MM.1S (cell line): ENCODE data around the gene GNS.

Experiments
- DNase-seq: peaks from one replicate; pipeline ENCODE4 v3.0.0-alpha.2; 2015
- H2AFZ ChIP-seq: fragments of 300-600 bp; sonication (generic); 2 replicates; pipeline ENCODE4 v1.6.0; 2016; ENCODE audit warnings: antibody characterized with exemption, low read length
- H3F3A ChIP-seq: fragments of 300-600 bp; sonication (generic); 2 replicates; pipeline ENCODE4 v1.6.1; 2016; ENCODE audit warnings: mild to moderate bottlenecking, antibody characterized with exemption, low read length, moderate library complexity, mixed read lengths; ENCODE audit not compliant: insufficient read depth
- H3K27ac ChIP-seq: fragments of 300-600 bp; sonication (generic); 2 replicates; pipeline ENCODE4 v1.5.1; 2016; ENCODE audit warnings: mild to moderate bottlenecking, low read length
- H3K27me3 ChIP-seq: fragments of 300-600 bp; sonication (generic); replicated peaks from 2 replicates; pipeline ENCODE4 v1.6.0; 2016; ENCODE audit warnings: low read length; ENCODE audit not compliant: insufficient read depth
- H3K36me3 ChIP-seq: fragments of 300-600 bp; sonication (generic); replicated peaks from 2 replicates; pipeline ENCODE4 v1.6.1; 2016; ENCODE audit warnings: mild to moderate bottlenecking, low read length, mixed read lengths; ENCODE audit not compliant: insufficient read depth
- H3K4me1 ChIP-seq: fragments of 300-600 bp; sonication (generic); 2 replicates; pipeline ENCODE4 v1.6.1; 2016; ENCODE audit warnings: low read length, mixed read lengths
- H3K4me2 ChIP-seq: fragments of 300-600 bp; sonication (generic); 2 replicates; pipeline ENCODE4 v1.6.0; 2016; ENCODE audit warnings: low read depth, low read length
- H3K4me3 ChIP-seq: fragments of 300-600 bp; sonication (generic); 2 replicates; pipeline ENCODE4 v1.5.1; 2016; ENCODE audit warnings: low read length, mixed read lengths
- H3K79me2 ChIP-seq: fragments of 300-600 bp; sonication (generic); 2 replicates; pipeline ENCODE4 v1.6.1; 2016; ENCODE audit warnings: mixed run types, low read length, mixed read lengths
- H3K9ac ChIP-seq: fragments of 300-600 bp; sonication (generic); 2 replicates; pipeline ENCODE4 v1.6.1; 2016; ENCODE audit warnings: low read length, mixed read lengths
- H3K9me2 ChIP-seq: fragments of 300-600 bp; sonication (generic); replicated peaks from 2 replicates; pipeline ENCODE4 v1.6.1; 2016; ENCODE audit warnings: mild to moderate bottlenecking, low read length, mixed read lengths; ENCODE audit not compliant: insufficient read depth
- H3K9me3 ChIP-seq: fragments of 300-600 bp; sonication (generic); replicated peaks from 2 replicates; pipeline ENCODE4 v1.6.1; 2016; ENCODE audit warnings: mild to moderate bottlenecking, low read length, mixed read lengths; ENCODE audit not compliant: insufficient read depth
- H4K20me1 ChIP-seq: fragments of 300-600 bp; sonication (generic); 2 replicates; pipeline ENCODE4 v1.6.1; 2016; ENCODE audit warnings: mild to moderate bottlenecking, low read length, moderate library complexity, mixed read lengths; ENCODE audit not compliant: insufficient read depth
- EZH2 ChIP-seq: fragments of 300-600 bp; sonication (generic); optimal IDR thresholded peaks from 2 replicates; pipeline ENCODE3; 2017; ENCODE audit warnings: low read depth, mild to moderate bottlenecking, antibody characterized with exemption, low read length, mixed read lengths
- EZH2phosphoT487 ChIP-seq: fragments of 300-600 bp; sonication (generic); IDR thresholded peaks from 2 replicates; pipeline ENCODE4 v1.6.1; 2018; ENCODE audit warnings: antibody characterized with exemption, low read length
- TF ChIP-seq, protein P1 (sequence below): fragments of 300-600 bp; sonication (generic); IDR thresholded peaks from 2 replicates; pipeline ENCODE4 v1.5.1; 2016; ENCODE audit warnings: antibody characterized with exemption, low read length, mixed read lengths

Gene GNS

DNA sequence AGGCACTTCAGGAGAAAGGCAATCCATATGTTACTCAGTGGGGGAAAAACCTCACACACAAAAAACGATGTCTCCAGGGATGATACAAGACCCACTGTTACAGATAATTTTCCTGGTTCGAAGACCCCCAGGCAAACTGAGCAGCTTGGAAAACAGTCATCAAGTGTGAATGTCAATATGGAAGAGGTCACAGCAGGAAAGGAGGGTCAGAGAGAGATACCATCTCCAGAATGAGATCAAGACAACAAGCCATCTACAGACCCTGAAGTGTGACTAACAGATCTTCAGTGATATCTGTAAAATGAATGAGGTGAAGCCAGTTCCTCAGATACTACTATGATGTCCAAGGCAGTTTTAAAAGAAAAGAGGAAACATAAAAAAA is 28.6 kb downstream of the GNS start:
- Histone ChIP-seq H3F3A (peaks cover 5% of the 10 kb centered on the region; the same call in 1 of the 2 replicates), H3K79me2 (no peaks in the 10 kb centered on the region), H2AFZ (peak overlapping the region; percentile 72), H3K9me3 (no peaks in the 10 kb centered on the region), H3K4me1 (peaks cover 4% of the 10 kb centered on the region), H3K9me2 (no peaks in the 10 kb centered on the region), H3K4me3 (peak overlapping the region; percentile 21; the same call in 1 of the 2 replicates), H3K4me2 (peak overlapping the region; percentile 78), H3K36me3 (no peaks in the 10 kb centered on the region), H3K27ac (peak overlapping the region; percentile 57; the same call in 1 of the 2 replicates), H3K9ac (peak overlapping the region; percentile 52; the same call in 1 of the 2 replicates), H4K20me1 (no peaks in the 10 kb centered on the region), H3K27me3 (no peaks in the 10 kb centered on the region)
- TF ChIP-seq EZH2 (no peak), EZH2phosphoT487 (no peak)
- TF ChIP-seq, protein P1, sequence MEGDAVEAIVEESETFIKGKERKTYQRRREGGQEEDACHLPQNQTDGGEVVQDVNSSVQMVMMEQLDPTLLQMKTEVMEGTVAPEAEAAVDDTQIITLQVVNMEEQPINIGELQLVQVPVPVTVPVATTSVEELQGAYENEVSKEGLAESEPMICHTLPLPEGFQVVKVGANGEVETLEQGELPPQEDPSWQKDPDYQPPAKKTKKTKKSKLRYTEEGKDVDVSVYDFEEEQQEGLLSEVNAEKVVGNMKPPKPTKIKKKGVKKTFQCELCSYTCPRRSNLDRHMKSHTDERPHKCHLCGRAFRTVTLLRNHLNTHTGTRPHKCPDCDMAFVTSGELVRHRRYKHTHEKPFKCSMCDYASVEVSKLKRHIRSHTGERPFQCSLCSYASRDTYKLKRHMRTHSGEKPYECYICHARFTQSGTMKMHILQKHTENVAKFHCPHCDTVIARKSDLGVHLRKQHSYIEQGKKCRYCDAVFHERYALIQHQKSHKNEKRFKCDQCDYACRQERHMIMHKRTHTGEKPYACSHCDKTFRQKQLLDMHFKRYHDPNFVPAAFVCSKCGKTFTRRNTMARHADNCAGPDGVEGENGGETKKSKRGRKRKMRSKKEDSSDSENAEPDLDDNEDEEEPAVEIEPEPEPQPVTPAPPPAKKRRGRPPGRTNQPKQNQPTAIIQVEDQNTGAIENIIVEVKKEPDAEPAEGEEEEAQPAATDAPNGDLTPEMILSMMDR, result no peak
- no peak for DNase-seq

DNA sequence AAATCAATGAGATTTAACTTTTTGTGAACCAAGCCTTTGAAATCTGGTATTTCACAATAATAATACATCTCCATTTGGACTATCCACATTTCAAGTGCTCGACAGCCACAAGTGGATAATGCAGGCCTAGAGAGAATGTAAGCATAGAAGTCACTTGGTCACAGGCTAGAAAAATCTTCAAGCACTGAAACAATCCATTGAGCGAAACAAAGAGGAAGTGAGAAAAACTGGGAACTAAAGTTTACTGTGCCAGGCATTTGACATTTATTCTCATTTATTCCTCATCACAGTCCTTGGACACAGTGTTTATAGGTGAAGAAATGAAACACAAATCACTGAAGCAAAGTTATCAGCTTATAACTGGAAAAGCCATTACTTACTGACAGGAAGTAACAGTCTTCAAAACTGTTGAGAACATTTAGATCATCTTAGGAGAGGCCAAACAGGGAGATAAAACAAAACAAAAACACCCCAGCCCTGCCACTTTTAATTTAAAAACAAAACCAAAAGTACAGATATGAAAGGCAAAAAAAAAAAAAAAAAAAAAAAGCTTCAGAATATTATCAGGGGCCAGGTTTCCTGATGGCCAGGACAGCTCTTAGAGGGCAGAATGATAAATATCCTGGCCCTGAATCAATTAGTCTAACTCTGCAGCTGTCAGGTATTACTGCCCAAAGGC is 29.2 kb downstream of the GNS start:
- Histone ChIP-seq H3K9ac (peak overlapping the region; percentile 52; the same call in 1 of the 2 replicates), H3K79me2 (no peaks in the 10 kb centered on the region), H2AFZ (peak overlapping the region; percentile 72), H4K20me1 (no peaks in the 10 kb centered on the region), H3K4me3 (peak overlapping the region; percentile 21; the same call in 1 of the 2 replicates), H3K4me1 (peaks cover 4% of the 10 kb centered on the region), H3K9me3 (no peaks in the 10 kb centered on the region), H3K4me2 (peak overlapping the region; percentile 78), H3F3A (peaks cover 5% of the 10 kb centered on the region; the same call in 1 of the 2 replicates), H3K36me3 (no peaks in the 10 kb centered on the region), H3K9me2 (no peaks in the 10 kb centered on the region), H3K27ac (peak overlapping the region; percentile 57), H3K27me3 (no peaks in the 10 kb centered on the region)
- peak; percentile 28 for DNase-seq
- TF ChIP-seq EZH2phosphoT487, result no peak
- TF ChIP-seq, protein P1, result no peak
- TF ChIP-seq EZH2, result no peak

DNA sequence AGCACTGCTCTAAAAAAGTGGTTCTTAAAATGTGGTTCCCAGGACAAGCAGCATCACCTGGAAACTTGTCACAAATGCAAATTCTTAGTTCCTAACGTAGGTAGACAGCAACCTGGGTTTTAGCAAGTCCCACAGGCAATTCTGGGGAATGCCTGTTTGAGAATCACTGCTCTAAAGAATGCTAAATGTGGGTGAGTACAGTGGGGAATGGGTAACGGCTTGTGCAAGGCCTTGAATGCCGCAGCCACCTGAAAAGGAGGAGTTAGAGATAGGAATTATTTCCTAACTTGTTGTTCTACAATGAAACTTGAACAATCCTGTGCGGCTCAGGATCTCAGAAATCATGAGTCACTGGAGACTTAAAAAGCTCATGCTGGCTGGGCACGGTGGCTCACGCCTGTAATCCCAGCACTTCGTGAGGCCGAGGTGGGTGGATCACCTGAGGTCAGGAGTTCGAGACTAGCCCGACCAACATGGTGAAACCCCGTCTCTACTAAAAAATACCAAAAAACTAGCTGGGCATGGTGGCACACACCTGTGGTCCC is 34.9 kb downstream of the GNS start:
- H3K27me3 ChIP-seq, result no peaks in the 10 kb centered on the region
- H3K4me2 ChIP-seq, result no peak overlapping the region
- TF ChIP-seq, protein P1, result no peak
- TF ChIP-seq EZH2phosphoT487 (no peak), EZH2 (no peak)
- no peak for DNase-seq
- H3K27ac ChIP-seq, result no peak overlapping the region
- no peaks in the 10 kb centered on the region for H3K4me1 ChIP-seq
- H3F3A ChIP-seq, result no peaks in the 10 kb centered on the region
- no peaks in the 10 kb centered on the region for H3K36me3 ChIP-seq
- no peak overlapping the region for H3K9ac ChIP-seq
- H2AFZ ChIP-seq, result no peak overlapping the region
- no peaks in the 10 kb centered on the region for H3K9me2 ChIP-seq
- H3K9me3 ChIP-seq, result no peaks in the 10 kb centered on the region
- no peak overlapping the region for H3K4me3 ChIP-seq
- no peaks in the 10 kb centered on the region for H4K20me1 ChIP-seq
- H3K79me2 ChIP-seq, result no peaks in the 10 kb centered on the region
